CD4-positive, alpha-beta T cell treated with Interleukin-6 for 4 hours (primary cell): ENCODE results near the gene AMH.
"Not testable (repeated sequence)": the region's sequence is repeated elsewhere in the genome, so short reads cannot be mapped to it uniquely, and the experiment has no call there.

ENCODE experiments used
- DNase-seq: peaks from one replicate; pipeline ENCODE4 v3.0.0-alpha.2; 2020; ENCODE audit warnings: mixed read lengths

The AMH gene

DNA sequence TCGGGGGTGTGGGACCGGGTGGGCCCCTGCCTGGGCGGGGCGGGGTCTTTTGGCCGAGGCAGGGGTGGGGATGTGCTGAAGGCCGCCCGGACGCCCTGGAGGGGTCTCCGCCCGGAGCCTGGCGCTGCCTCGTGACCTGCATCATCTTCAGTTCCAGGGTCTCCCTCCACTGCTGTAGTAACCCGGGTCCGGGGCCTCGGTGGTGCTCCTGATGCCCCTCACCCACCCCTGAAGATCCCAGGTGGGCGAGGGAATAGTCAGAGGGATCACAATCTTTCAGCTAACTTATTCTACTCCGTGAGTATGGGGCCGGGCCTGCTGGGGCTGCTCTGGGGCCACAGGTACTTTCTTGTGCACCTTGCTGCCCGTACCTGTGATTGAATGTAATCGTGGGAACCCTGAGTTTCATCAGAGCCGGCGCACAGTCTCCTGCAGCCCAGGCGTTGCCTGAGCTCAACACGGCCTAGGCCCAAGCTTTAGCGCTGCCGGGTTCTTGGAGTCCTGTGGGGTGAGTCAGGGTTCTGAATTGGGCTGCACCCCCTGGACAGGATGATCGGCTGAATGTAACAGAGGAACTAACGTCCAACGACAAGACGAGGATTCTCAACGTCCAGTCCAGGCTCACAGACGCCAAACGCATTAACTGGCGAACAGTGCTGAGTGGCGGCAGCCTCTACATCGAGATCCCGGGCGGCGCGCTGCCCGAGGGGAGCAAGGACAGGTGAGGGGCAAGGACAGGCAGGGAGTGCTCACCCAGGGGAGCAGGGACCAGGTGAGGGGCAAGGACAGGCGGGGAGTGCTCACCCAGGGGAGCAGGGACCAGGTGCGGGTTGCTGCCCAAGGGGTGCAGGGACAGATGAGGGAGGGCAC is 22.3 kb downstream of the AMH start:
- DNase-seq: no peak

DNA sequence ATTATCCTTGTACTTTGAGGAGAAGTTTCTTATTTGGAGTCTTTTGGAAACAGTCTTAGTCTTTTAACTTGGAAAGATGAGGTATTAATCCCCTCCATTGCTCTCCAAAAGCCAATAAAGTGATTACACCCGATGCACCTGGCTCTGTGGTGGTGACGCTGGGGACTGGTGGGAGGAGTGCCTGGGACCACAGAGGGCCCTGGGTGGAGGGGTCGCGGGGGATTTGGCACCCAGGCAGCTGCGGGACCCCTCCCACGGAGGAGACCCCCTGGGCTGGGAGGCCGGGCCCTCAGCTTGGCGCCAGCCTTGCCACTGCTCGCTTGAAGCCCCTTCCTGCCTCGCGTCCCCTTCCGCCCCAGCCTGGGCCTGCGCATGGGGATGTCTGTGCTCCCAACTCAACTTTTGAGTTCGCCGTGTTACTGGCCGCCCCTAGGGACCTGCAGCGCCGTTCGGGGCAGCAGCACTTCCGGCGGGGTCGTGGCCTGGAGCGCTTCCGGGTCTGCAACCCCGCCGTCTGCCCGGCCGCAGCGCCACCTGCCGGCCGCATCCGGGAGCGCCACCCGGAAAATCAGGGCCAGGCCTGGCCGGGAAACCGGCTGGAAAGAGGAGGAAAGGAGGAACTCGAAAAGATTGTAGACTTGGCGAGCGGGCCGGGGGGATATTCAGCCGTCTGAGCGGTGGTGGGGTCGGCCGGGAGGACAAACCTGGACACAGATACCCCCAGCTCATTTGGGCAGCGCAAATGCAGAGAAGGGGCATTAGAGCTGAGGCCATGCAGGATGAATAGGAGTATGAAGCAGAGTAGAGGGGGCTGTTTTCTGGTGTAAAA is 24.4 kb downstream of the AMH start:
- peak; percentile 76 for DNase-seq

DNA sequence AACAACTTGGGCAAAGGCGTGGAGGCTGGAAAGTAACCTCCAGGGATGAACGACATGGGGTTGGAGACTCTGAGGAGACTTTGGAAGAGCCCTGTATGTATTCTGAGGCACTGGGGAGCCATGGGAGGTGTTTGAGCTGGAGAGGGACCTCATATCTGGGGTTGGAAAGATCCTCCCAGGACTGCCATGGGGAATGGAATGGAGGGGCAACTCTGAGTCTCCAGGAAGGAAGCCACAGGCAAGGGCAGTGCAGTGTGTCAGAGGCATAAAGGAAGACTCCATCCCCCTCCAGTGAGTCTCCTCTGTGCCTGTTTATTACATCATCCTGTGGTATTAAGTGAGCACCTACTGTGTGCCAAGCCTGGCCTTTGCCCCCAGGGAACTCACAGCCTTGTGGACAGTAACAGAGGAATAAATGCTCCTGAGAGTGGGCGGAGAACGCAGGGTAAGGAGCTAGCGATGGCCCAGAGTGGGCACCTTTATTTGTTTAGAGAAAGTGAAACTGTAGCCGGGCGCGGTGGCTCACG is 25.1 kb downstream of the AMH start:
- no peak for DNase-seq

DNA sequence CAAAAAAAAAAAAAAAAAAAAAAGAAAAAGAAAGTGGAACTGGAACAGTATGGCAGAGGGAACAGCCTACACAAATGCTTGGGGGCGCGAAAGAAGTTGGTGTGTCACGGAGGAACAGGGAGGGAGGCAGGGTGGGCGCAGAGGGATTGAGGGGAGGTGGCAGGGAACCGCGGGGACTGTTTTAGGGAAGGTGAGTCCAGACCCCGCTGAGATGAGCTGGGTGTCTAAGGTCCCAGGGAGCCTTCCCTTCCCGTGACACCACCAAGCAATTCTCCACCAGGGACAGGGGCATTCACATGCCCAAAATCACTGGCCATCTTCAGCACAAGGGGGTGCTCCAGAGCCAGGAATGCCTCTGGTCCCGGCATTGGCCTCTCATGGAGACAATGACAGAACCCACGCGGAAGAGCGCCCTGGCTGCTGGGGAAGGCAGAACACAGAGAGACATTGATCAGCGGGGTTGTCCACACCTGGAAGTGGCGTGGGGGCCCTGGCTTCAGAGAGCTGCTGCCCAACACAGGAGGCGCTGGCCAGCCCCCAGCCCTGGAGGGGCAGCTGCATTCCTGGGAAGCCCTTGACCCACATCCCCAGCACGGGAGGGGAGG is 25.9 kb downstream of the AMH start:
- DNase-seq: peak; percentile 59

DNA sequence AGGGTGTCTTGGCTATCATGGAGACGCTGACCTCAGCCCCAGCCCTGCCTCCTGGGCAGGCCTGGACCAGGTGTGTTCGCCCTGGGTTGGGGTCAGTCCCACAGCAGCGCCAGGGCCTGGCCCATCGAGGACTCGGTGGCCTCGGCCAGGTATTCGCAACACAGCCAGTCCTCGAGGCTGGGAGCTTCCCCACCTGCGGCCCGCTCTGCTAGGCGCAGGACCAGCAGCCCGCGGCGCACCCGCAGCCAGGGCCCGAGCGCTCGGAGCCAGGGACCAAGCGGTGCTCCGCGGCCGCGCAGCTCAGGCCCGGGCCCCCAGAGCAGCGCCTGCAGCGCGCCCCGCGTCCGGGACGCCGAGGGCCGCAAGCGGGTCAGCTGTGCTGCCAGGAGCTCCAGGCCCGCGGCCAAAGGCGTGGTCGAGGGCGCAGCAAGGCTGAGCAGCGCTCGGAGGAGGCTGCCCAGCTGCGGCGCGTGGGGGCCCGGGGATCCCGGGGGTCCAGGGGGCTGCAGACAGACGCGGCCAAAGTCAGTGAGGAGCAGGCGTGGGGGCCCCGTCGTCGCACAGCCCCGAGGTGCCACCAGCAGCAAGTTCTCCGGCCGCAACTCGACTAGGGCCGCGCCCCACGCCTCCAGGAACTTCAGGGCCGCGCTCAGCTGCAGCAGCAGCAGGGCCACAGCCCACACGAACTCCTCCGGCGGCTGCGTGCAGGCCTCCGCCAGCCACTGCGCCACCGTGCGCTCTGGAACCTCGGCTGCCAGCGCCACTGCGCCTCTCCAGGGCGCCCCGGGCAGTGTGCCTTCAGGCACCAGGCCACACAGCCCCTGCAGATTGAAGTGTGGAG is 26.7 kb downstream of the AMH start:
- no peak for DNase-seq

DNA sequence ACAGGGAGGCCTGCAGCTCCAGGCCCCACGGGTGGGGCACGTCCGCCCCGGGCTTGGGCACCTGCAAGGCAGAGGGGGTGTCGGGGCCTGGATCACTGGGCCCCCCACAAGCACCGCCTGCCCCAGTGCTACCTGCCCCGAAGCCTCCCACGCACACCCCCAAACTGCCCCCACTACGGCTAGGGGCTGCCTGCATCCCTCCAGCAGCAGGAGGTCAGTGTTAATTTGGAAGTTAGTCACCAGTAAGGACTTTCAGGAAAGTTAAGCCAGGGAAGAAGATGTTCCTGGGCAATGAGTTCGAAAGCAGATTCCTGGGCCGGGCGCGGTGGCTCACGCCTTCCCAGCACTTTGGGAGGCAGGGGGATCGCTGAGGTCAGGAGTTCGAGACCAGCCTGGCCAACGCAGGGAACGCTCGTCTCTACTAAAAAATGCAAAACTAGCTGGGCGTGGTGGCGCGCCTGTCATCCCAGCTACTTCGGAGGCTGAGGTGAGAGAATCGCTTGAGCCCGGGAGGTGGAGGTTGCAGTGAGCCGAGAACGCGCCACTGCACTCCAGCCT is 27.4 kb downstream of the AMH start:
- no peak for DNase-seq

DNA sequence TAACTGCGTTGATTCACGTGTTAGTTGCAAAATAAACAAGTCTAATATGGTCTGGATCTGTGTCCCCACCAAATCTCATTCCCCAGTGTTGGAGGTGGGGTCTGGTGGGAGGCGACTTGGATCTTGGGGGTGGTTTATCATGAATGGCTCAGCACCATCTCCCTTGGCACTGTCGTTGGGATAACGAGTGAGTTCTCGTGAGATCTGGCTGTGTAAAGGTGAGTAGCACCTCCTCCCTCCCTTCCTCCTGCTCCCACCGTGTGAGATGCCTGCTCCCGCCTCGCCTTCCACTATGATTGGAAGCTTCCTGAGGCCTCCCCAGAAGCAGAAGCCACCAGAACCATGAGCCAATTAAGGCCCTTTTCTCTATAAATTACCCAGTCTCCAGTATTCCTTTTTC is 28.0 kb downstream of the AMH start:
- DNase-seq: no peak

DNA sequence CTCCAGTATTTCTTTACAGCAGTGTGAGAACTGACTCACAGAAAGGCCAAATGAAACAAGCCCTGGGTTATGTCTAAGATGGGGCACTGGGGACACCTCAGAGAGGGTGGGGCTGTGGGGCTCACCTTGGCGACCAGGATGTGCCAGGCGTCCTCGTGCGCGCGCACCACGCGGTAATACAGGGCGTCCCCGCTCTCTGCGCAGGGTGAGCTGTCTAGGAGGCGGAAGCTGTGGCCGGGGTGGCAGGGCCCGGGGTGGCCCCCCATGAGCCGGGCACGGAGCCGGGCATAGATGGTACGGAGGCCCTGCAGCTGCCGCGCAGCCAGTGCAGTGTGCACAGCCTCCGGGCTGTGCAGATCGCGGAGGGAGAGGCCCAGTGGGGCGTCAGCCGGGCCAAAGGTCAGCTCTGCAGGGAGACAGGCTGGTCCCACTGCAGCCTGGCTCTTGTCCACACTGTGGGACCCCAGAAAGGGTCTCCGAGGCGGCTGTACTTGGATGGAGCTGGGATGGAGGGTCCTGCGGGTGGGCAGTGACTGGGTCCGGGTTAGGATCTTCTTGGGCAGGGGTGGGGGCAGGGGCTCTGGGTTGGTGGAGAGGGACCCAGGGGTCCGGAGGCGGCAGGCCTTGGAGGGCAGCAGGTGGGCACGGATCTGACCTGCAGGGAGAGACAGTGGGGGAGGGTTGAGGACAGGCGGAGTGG is 29.5 kb downstream of the AMH start:
- DNase-seq: no peak

DNA sequence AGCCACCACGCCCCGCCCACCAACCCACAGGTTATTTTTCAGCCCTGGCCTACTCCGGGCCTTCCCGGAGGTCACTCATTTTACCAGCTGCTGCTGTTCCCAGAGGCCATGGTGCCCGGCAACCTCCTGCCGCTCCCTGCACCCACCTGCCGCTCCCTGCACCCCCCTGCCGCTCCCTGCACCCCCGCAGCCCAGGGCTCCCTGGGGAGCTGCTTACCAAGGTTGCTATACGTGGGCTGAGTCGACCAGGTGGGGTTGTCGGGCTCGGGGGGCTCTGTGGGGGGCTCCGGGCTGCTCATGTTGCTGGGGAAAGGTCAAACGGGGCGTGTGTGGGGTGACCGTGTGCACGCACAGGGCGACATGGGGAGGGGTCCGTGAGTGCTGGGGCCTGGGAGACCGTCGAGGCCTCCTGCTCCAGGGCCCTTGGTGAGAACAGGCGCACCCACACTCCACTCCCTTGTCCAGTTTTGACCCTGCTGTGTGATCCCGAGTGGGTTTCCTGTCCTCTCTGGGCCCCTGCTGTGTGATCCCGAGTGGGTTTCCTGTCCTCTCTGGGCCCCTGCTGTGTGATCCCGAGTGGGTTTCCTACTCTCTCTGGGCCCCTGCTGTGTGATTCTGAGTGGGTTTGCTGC is 31.6 kb downstream of the AMH start:
- DNase-seq: no peak

DNA sequence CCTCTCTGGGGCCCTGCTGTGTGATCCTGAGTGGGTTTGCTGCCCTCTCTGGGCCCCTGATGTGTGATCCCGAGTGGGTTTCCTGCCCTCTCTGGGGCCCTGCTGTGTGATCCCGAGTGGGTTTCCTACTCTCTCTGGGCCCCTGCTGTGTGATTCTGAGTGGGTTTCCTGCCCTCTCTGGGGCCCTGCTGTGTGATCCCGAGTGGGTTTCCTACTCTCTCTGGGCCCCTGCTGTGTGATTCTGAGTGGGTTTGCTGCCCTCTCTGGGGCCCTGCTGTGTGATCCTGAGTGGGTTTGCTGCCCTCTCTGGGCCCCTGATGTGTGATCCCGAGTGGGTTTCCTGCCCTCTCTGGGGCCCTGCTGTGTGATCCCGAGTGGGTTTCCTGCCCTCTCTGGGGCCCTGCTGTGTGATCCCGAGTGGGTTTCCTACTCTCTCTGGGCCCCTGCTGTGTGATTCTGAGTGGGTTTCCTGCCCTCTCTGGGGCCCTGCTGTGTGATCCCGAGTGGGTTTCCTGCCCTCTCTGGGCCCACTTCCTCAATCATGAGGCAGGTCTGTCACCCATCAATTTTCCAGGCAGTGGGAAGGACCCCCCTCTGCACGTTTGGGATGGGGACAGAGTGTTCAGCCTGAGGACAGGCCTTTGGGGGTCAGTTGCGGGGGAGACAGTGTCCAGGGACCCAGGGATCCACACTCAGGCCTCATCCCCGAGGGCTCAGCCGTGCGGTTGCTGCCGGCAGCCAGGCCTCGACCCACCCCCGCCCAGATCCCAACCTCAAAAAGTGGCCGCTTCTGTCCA is 32.3 kb downstream of the AMH start:
- not testable (repeated sequence) for DNase-seq

DNA sequence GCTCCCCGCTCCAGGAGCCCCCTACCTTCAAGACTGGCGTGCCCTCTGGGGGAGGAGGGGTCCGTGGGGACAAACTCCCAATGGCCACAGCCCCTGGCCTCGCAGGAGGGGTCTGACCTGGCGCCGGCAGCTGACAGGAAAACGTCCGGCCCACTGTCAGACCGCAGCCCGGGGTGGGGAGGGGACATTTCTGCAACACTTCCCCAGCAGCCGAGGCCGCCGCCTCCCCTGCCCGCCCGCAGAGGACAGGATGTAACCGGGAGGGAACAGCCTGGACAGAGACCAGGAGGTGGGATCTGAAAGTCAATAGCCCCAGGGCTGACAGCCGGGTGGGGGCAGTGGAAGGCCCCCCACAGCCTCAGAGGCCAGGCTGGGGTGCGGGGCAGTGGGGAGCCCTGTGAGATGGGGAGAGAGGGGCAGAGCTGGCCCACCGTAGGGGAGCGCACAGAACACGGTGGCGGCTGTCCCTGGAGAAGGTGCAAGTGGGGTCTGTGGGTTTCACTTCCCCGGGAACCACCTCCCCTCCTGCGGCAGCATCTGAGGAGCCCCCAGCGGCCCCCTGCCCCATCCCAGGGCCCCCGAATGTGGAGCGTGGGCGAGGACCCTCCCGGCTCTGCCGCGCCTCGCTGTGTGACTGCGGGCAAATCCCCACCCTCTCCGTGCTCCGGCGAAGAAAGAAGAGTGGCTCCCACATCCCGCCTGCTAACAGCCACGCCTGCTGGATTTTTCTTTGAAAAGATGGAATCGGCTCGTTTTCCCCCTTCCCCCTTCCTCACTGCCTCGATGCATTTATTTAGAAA is 33.1 kb downstream of the AMH start, which contains the start of gene PEAK3:
Gene PEAK3, minus strand, starts transcription at position 114 of the 800 bp plus-strand sequence. CDS start 1,244 bp downstream, outside the sequence.
- DNase-seq: peak; percentile 48

DNA sequence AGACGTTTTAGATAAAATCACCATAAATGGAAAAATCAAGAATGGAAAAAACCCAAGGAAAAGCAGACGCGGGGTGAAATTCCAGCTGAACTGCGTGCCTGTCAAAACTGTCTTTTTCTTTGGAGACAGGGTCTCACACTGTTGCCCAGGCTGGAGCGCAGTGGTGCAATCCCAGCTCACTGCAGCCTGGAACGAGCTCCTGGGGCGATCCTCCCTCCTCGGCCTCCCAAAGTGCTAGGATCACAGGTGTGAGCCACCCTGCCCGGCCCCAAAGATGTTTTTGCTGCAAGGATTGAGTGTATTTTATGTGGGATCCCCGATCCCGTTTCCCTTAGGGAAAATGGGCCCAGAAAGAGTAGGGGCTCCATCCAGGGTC is 33.7 kb downstream of the AMH start:
- DNase-seq: no peak

DNA sequence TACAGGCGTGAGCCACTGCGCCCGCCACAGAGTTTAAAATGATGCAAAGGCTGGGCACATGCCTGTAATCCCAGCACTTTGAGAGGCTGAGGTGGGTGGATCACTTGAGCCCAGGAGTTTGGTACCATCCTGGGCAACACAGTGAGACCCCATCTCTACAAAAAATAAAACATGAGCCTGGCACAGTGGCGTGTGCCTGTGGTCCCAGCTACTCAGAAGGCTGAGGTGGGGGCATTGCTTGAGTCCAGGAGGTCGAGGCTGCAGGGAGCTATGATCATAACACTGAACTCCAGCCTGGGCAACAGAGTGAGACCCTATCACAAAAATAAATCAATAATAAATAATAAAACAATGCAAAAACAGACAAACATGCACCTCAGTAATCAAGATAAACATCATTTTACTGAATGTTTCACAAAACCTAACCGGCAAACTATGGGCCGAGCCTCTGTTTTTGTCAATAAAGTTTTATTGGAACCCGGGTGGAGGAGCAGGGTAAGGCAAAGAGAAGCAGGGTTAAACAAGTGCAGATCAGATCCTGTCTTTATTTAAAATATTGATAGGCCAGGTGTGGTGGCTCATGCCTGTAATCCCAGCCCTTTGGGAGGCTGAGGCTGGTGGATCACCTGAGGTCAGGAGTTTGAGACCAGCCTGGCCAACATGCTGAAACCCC is 34.8 kb downstream of the AMH start:
- DNase-seq: no peak

DNA sequence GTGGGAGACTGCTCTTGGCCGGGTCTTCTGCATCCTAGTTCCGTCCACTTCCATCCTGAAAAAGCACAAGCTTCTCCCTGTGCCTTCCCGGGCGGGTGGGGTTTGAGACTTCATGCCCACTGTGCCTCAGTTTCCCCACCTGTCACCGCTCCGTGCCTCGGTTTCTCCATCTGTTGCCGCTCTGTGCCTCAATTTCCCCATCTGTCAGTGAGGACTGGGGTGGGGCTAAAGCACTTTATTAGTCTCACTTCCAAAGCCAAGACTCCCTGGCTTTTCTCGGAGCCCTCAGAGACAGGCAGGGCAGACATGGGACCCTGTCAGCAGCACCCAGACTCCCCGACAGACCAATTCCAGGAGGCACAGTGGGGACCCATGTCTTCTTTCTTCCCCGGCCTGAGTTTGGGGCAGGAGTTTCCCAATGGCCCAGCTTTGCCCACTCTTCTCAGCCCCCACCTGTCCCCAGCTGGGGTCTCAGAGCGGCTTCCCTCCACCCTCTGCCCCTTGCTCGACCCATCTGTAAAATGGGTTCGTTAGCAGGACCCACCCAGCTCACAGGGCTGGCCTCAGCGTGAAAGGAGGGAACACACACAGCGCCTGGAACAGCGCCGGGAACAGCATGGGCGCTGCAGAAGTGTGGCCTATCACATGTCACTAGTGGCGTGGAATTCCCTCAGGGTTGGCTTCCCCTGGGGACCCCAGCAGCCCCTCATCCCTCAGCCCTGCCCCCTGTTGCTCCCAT is 37.4 kb downstream of the AMH start:
- DNase-seq: no peak

DNA sequence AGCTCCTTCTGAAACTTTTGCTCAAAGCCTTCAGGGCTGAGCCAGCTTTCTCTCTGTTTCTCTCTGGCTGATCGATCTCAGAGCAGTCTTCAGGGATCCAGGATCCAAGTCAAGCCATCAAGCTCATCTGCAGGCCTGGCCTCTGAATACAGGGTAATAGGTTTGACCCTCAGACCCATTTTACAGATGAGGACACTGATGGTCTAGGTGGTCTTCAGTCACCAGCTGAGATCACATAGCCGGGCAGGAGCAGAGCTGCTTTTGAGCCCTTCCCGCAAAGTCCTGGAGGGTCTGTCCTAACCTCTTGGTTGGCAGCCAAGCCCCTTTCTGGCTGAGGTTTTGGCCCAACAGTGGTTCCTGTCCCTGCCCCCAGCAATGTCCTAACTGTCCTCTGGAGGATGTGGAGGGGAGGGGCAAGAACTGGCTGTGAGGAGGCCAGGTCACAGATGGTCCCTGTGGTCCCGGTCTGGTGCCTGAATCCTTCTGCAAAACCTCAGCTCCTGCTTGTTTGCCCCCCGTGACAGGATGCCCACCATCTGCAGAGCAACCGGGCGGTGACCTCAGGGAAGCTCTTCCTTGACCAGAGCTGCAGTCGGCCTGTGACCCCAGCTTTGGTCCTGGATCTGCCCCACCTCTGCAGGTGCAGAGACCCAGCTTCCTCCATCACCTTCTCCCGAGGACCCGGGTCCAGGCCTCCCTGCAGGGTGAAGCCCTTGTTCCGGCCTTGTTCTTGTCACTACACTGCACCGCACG is 38.6 kb downstream of the AMH start:
- no peak for DNase-seq

DNA sequence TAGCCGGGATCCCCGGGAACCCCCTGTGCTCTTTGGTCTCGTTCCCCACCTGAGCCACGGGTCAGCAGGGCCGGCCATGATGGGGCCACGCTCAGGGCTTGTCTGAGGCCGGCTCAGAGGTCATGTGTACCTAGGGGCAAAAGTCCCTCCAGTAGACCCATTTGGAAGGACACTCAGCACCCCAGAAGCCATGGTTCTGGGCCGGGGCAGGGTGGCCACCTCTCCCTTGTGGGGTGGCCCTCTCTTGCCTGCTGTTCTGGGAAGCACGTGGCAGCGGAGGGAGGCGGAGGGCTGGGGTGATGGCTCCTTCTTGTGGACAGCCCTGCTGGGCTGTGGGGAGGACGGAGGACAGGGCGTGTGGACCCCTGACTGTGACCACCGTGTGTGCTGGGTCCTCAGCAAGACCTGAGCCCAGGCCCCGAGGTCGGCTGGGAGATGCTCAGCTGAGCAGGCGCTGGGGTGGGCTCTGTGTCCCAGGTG is 39.3 kb downstream of the AMH start:
- DNase-seq: no peak
